Raji (cell line): ENCODE measurements around the gene NXPH2.

Source experiments
- POLR2A ChIP-seq: IDR thresholded peaks from 2 replicates; pipeline ENCODE4 v1.6.1; 2011; ENCODE audit warnings: low read depth, low read length, control low read depth; ENCODE audit not compliant: insufficient read depth

Gene NXPH2

GRCh38 chr2:138637061-138637460 lies 143.1 kb downstream of the NXPH2 start:
- no peak for TF ChIP-seq POLR2A

DNA sequence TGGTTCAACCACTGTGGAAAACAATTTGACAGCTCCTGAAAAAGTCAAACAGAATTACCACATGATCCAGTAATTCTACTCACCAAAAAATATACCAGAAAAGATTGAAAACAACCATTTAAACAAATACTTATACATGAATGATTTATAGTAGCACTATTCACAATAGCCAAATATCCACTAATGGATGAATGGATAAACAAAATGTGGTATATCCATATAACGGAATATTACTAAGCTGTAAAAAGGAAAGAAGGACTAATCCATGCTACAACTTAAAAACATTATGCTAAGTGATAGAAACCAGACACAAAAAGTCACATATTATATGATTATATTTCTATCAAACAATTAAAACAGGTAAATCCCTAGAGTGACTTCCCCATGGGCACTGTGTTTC lies 147.1 kb downstream of the NXPH2 start:
- no peak for TF ChIP-seq POLR2A

DNA sequence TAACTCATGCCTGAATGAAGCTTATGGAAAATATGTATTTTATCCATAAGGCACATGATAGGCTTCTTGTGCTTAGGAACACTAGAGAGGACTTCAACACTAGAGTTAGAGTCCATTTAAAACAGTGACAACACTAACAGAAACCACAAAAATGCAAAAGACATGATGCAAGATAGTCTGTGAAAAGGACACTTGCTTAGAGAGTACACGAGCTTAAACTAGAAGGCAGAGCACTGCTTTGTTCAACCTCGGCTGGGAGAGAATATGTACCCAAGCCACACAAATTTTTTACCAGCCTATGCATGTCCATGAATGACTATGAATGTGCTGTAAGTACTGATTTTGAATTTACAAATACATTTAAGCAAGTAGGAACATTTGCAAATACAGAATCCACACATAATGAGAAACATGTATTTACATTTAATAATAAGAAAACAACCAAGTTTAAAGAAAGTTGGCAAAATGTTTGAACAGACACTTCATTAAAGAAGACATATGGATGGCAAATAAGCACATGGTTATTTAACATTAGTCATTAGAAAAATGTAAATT lies 148.0 kb downstream of the NXPH2 start:
- TF ChIP-seq POLR2A: no peak

DNA sequence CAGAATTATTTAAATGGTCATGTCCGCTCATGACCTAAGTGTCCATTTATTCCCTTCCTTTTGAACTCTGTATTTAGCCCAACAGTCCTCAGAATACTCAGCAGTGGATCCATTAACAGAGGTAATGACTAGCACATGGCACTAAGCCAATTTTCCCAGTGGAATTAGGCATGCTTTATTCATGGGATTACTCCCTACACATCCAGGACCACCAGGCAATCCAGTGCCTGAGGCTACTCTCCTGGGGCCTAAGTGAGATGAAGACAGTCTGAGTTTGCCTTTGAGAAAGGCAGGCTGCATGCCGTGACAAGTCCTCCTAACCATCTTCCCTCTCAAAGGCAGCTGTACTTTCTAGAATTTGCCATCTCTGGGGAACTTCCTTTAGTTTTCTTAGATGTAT lies 150.0 kb downstream of the NXPH2 start:
- no peak for TF ChIP-seq POLR2A

DNA sequence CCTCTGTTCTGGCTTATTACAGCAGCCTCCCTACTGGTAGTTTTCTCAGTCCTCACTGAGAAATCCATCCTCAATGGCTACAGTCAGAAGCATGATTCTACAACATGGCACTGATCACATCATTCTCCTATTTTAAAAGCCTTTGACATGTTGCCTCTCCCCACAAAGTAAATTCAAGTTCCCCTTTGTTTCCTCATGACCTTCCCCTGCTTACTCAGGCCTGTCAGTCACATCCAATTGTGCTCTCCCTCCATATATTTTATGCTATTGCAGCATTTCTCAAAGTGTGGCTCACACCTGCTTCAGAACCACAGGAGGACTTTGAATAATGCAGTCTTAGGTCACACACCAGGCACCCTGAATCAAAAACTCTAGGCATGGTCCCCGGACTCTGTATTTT lies 154.0 kb downstream of the NXPH2 start:
- no peak for TF ChIP-seq POLR2A

DNA sequence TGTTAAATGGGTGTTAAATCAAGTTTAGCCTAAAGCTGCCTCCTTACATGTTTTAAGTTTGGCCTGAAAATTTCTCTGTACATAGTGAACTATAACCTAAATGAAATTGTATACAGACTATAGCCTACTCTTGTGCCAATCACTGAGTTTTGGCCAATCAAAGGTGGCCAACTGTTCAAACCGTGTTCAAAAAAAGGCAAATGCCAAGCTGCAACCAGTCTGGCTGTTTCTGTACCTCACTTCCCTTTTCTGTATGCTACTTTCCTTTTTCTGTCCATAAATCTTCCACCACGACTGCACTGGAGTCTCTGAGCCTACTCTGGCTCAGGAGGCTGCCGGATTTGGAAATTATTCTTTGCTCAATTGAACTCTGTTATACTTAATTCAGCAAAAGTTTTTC lies 157.6 kb downstream of the NXPH2 start:
- TF ChIP-seq POLR2A: no peak

GRCh38 chr2:138621139-138621538 lies 159.1 kb downstream of the NXPH2 start:
- no peak for TF ChIP-seq POLR2A

DNA sequence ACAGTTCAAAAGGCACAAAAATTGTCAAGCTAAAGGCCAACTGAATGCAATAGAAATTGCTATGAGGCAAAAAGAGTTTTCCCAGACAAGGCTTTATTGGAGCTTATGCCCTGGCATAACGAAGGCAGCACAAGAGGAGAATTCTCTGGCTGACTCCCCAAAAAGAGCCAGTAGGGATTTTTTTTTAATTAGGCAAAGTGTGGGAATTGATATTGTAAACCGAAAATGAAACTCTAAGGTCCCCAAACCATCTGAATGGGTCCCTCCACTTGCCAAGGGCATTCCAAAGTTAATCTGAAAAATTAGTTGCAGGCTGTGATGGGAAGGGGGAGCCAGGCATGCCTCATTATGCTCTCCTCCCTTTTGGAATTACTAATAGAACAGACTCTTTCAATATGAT lies 159.8 kb downstream of the NXPH2 start:
- no peak for TF ChIP-seq POLR2A
